DND-41 (cell line): ENCODE results near the gene ARHGDIA.

ENCODE experiments used
- ATAC-seq: fragments of 200-7000 bp; cut with Tn5 transposase; 3 replicates; pipeline ENCODE4 v1.9.1; 2021; ENCODE audit warnings: low read depth; ENCODE audit not compliant: insufficient read depth
- DNase-seq: peaks from one replicate; pipeline ENCODE4 v3.0.0-alpha.2; 2020
- H2AFZ ChIP-seq: 2 replicates; pipeline ENCODE4 v1.6.0; 2012; ENCODE audit warnings: low read depth, low read length
- H3K27ac ChIP-seq: 2 replicates; pipeline ENCODE4 v1.5.1; 2012; ENCODE audit warnings: low read length, inconsistent platforms
- H3K27me3 ChIP-seq: fragments of 200-600 bp; sonication (generic); 2 replicates; pipeline ENCODE4 v1.6.0; 2012; ENCODE audit warnings: low read length, mild to moderate bottlenecking, inconsistent platforms; ENCODE audit not compliant: insufficient read depth, poor library complexity
- H3K36me3 ChIP-seq: 2 replicates; pipeline ENCODE4 v1.5.1; 2012; ENCODE audit warnings: low read length, inconsistent platforms; ENCODE audit not compliant: insufficient read depth
- H3K4me1 ChIP-seq: 2 replicates; pipeline ENCODE4 v1.5.1; 2012; ENCODE audit warnings: mild to moderate bottlenecking, low read length; ENCODE audit not compliant: insufficient read depth
- H3K4me2 ChIP-seq: 2 replicates; pipeline ENCODE4 v1.6.0; 2012; ENCODE audit warnings: mild to moderate bottlenecking, moderate library complexity, low read length, inconsistent platforms; ENCODE audit not compliant: insufficient read depth
- H3K4me3 ChIP-seq, 2 experiments: fragments of 200-600 bp in 1 of 2; shearing (Covaris generic) in 1 of 2; 2 replicates each; pipeline ENCODE4 v1.5.1; 2012 to 2016; ENCODE audit warnings: inconsistent platforms in 2 of 2, low read length in 2 of 2, mild to moderate bottlenecking in 2 of 2, low read depth in 1 of 2, moderate library complexity in 1 of 2
- H3K79me2 ChIP-seq: 2 replicates; pipeline ENCODE4 v1.6.0; 2012; ENCODE audit warnings: low read length, inconsistent platforms; ENCODE audit not compliant: insufficient read depth
- H3K9ac ChIP-seq: 2 replicates; pipeline ENCODE4 v1.6.0; 2012; ENCODE audit warnings: low read depth, mild to moderate bottlenecking, inconsistent platforms, low read length, moderate library complexity
- H3K9me3 ChIP-seq: 2 replicates; pipeline ENCODE4 v1.5.1; 2012; ENCODE audit warnings: low read length, moderate library complexity, mild to moderate bottlenecking, inconsistent platforms; ENCODE audit not compliant: insufficient read depth, severe bottlenecking
- H4K20me1 ChIP-seq: 2 replicates; pipeline ENCODE4 v1.6.0; 2012; ENCODE audit warnings: low read length; ENCODE audit not compliant: insufficient read depth
- CTCF ChIP-seq: IDR thresholded peaks from 2 replicates; pipeline ENCODE4 v1.5.1; 2012; ENCODE audit warnings: borderline replicate concordance, low read length, moderate library complexity, mild to moderate bottlenecking; ENCODE audit not compliant: poor library complexity, severe bottlenecking; ENCODE audit errors: extremely low read depth
- EZH2 ChIP-seq: IDR thresholded peaks from 3 replicates; pipeline ENCODE4 v1.6.1; 2012; ENCODE audit warnings: borderline replicate concordance, low read depth, mild to moderate bottlenecking, moderate library complexity, low read length, inconsistent platforms; ENCODE audit not compliant: severe bottlenecking

ARHGDIA gene

GRCh38 chr17:81844887-81845286 lies 26.2 kb downstream of the ARHGDIA start:
- no peaks in the 10 kb centered on the region for H3K9me3 ChIP-seq
- H3K36me3 ChIP-seq = peaks cover 67% of the 10 kb centered on the region
- ATAC-seq = no peak
- H4K20me1 ChIP-seq = peaks cover 30% of the 10 kb centered on the region
- 0 out of 2 replicates have a peak, but pooled peaks cover 3% of the 10 kb centered on the region for H3K79me2 ChIP-seq
- no peak overlapping the region for H3K4me3 ChIP-seq
- no peak overlapping the region for H3K4me2 ChIP-seq
- H3K27ac ChIP-seq = no peak overlapping the region
- H3K9ac ChIP-seq = no peak overlapping the region
- no peaks in the 10 kb centered on the region for H3K4me1 ChIP-seq
- TF ChIP-seq CTCF = no peak
- no peak for TF ChIP-seq EZH2
- no peak overlapping the region for H2AFZ ChIP-seq
- H3K27me3 ChIP-seq = no peaks in the 10 kb centered on the region
- DNase-seq = no peak

- Histone ChIP-seq H3K4me1 (no peaks in the 10 kb centered on the region), H4K20me1 (peaks cover 30% of the 10 kb centered on the region), H3K4me3 (no peak overlapping the region), H2AFZ (no peak overlapping the region), H3K36me3 (peaks cover 66% of the 10 kb centered on the region), H3K79me2 (0 out of 2 replicates have a peak, but pooled peaks cover 2% of the 10 kb centered on the region), H3K9me3 (no peaks in the 10 kb centered on the region), H3K27me3 (no peaks in the 10 kb centered on the region), H3K9ac (no peak overlapping the region), H3K27ac (no peak overlapping the region), H3K4me2 (no peak overlapping the region)
- DNase-seq (no peak), ATAC-seq (no peak)
- TF ChIP-seq CTCF (no peak), EZH2 (no peak)
Observed at GRCh38 chr17:81844327-81844851, 26.7 kb downstream of the ARHGDIA start.

GRCh38 chr17:81843713-81844326 lies 27.3 kb downstream of the ARHGDIA start:
- no peak for ATAC-seq
- DNase-seq = no peak
- H3K4me3 ChIP-seq = no peak overlapping the region
- H3K79me2 ChIP-seq = 0 out of 2 replicates have a peak, but pooled peaks cover 2% of the 10 kb centered on the region
- TF ChIP-seq EZH2 (no peak), CTCF (no peak)
- peaks cover 30% of the 10 kb centered on the region for H4K20me1 ChIP-seq
- H3K4me1 ChIP-seq = no peaks in the 10 kb centered on the region
- H2AFZ ChIP-seq = no peak overlapping the region
- no peak overlapping the region for H3K27ac ChIP-seq
- no peaks in the 10 kb centered on the region for H3K27me3 ChIP-seq
- H3K36me3 ChIP-seq = peaks cover 60% of the 10 kb centered on the region
- H3K9ac ChIP-seq = no peak overlapping the region
- no peaks in the 10 kb centered on the region for H3K9me3 ChIP-seq
- no peak overlapping the region for H3K4me2 ChIP-seq
